ENCODE measurements around the gene BSCL2. TPM values are rescaled to one million over a fixed set of nuclear protein-coding genes. Genes with fewer than 3 reads are reported as not detected.

BSCL2 gene
- total and polyA plus RNA-seq, 2 of the 13 experiments (the other 11 are each of a cell fraction or from before 2014, with no cell fraction given) = 19.5 to 21.1 TPM

DNA sequence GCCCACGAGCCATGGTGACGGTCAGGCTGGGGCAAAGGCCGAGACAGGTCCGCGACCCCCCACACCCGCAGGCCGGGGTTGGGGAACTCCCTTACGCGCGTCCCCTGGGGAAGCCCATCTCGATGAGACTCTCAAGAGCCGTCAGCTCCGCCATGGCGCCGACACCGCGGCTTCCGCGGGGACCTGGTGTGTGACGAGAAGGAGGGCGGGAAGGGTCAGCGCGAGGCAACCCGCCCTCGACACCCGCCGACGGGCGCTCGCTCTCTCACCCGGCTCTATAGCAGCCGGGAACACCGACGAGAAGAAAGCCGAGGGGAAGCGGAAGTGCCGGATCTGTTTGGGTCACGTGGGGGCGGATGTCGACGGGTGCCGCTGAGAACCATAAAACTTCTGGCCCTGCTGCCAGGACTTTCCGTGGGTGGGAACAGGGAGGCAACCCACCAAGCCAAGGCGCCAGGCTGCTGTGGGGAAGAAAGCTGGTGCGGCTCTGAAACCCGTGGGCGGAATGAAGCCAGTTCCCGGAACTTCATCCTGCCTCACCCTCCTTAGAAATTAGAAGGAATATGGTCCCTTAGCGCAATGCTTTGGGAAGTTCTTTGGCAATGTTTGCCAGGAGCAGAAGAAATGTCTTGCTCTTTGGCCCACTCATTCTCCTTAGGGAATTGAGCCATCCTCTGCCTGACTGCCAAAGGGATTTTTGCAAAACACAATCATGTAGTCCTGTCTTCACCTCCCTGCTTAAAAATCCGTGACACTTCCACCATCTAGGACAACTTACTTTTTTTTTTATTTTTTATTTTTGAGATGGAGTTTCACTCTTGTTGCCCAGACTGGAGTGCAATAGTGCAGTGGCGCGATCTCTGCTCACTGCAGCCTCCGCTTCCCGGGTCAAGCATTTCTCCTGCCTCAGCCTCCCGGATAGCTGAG is 28.2 kb downstream of the BSCL2 start, which contains the start of gene UBXN1 (continued):
- TF ChIP-seq, protein P1, sequence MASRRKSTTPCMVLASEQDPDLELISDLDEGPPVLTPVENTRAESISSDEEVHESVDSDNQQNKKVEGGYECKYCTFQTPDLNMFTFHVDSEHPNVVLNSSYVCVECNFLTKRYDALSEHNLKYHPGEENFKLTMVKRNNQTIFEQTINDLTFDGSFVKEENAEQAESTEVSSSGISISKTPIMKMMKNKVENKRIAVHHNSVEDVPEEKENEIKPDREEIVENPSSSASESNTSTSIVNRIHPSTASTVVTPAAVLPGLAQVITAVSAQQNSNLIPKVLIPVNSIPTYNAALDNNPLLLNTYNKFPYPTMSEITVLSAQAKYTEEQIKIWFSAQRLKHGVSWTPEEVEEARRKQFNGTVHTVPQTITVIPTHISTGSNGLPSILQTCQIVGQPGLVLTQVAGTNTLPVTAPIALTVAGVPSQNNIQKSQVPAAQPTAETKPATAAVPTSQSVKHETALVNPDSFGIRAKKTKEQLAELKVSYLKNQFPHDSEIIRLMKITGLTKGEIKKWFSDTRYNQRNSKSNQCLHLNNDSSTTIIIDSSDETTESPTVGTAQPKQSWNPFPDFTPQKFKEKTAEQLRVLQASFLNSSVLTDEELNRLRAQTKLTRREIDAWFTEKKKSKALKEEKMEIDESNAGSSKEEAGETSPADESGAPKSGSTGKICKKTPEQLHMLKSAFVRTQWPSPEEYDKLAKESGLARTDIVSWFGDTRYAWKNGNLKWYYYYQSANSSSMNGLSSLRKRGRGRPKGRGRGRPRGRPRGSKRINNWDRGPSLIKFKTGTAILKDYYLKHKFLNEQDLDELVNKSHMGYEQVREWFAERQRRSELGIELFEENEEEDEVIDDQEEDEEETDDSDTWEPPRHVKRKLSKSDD (CRISPR knock-in tag; IDR thresholded peaks at IDR 0.05; ENCODE audit: low read depth) = no peak
- TF ChIP-seq, protein P2, sequence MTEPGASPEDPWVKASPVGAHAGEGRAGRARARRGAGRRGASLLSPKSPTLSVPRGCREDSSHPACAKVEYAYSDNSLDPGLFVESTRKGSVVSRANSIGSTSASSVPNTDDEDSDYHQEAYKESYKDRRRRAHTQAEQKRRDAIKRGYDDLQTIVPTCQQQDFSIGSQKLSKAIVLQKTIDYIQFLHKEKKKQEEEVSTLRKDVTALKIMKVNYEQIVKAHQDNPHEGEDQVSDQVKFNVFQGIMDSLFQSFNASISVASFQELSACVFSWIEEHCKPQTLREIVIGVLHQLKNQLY (CRISPR knock-in tag; IDR thresholded peaks at IDR 0.05) = 0 out of 2 replicates have a peak, but pooled peaks have one; percentile 32
- TF ChIP-seq, protein P3, sequence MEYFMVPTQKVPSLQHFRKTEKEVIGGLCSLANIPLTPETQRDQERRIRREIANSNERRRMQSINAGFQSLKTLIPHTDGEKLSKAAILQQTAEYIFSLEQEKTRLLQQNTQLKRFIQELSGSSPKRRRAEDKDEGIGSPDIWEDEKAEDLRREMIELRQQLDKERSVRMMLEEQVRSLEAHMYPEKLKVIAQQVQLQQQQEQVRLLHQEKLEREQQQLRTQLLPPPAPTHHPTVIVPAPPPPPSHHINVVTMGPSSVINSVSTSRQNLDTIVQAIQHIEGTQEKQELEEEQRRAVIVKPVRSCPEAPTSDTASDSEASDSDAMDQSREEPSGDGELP (IDR thresholded peaks at IDR 0.05; ENCODE audit: borderline replicate concordance, low read depth) = no peak
- TF ChIP-seq DPF2 (CRISPR knock-in tag; IDR thresholded peaks at IDR 0.05; ENCODE audit: borderline replicate concordance, low read depth) (no peak), KLF15 (CRISPR knock-in tag; IDR thresholded peaks at IDR 0.05; ENCODE audit: borderline replicate concordance) (no peak), BRCA1 (CRISPR knock-in tag; IDR thresholded peaks at IDR 0.05) (no peak), HOXA9 (CRISPR knock-in tag; IDR thresholded peaks at IDR 0.05; ENCODE audit: borderline replicate concordance) (no peak), PHF8 (CRISPR knock-in tag; IDR thresholded peaks at IDR 0.05) (peak; percentile 92), POLR2AphosphoS2 (IDR thresholded peaks at IDR 0.05; ENCODE audit: low read depth, low read length) (no peak), HCFC1 (IDR thresholded peaks at IDR 0.05; ENCODE audit: low read depth, low read length) (peak; percentile 58; the same call in 1 of the 2 replicates), FOXJ3 (CRISPR knock-in tag; IDR thresholded peaks at IDR 0.05; ENCODE audit: borderline replicate concordance) (no peak), SOX13 (IDR thresholded peaks at IDR 0.05) (no peak), SOX13 (CRISPR knock-in tag; conservative IDR thresholded peaks at IDR 0.05 in 1 of 2, IDR thresholded peaks at IDR 0.05 in 1 of 2) (no peak), RNF2 (conservative IDR thresholded peaks at IDR 0.05; ENCODE audit: low read depth) (no peak), GPN1 (CRISPR knock-in tag; IDR thresholded peaks at IDR 0.05; ENCODE audit: borderline replicate concordance) (no peak), HMGA1 (CRISPR knock-in tag; conservative IDR thresholded peaks at IDR 0.05) (no peak), ZNF570 (CRISPR knock-in tag; IDR thresholded peaks at IDR 0.05; ENCODE audit: borderline replicate concordance) (no peak), ZNF839 (CRISPR knock-in tag; IDR thresholded peaks at IDR 0.05; ENCODE audit: borderline replicate concordance) (0 out of 2 replicates have a peak, but pooled peaks have one; percentile 67), ZEB1 (IDR thresholded peaks at IDR 0.05; ENCODE audit: insufficient replicate concordance, low read depth) (no peak)
- TF ChIP-seq, protein P4, sequence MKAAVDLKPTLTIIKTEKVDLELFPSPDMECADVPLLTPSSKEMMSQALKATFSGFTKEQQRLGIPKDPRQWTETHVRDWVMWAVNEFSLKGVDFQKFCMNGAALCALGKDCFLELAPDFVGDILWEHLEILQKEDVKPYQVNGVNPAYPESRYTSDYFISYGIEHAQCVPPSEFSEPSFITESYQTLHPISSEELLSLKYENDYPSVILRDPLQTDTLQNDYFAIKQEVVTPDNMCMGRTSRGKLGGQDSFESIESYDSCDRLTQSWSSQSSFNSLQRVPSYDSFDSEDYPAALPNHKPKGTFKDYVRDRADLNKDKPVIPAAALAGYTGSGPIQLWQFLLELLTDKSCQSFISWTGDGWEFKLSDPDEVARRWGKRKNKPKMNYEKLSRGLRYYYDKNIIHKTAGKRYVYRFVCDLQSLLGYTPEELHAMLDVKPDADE (CRISPR knock-in tag; IDR thresholded peaks at IDR 0.05) = no peak
- TF ChIP-seq, protein P5, sequence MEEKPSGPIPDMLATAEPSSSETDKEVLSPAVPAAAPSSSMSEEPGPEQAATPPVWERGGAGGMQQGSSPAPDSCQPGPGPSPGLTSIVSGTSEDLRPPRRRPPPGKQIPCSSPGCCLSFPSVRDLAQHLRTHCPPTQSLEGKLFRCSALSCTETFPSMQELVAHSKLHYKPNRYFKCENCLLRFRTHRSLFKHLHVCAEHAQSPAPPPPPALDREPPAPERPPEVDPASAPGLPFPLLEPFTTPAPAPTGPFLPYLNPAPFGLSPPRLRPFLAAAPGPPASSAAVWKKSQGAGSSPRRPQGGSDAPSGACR (CRISPR knock-in tag; IDR thresholded peaks at IDR 0.05) = peak; percentile 71
- TF ChIP-seq, protein P6, sequence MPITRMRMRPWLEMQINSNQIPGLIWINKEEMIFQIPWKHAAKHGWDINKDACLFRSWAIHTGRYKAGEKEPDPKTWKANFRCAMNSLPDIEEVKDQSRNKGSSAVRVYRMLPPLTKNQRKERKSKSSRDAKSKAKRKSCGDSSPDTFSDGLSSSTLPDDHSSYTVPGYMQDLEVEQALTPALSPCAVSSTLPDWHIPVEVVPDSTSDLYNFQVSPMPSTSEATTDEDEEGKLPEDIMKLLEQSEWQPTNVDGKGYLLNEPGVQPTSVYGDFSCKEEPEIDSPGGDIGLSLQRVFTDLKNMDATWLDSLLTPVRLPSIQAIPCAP (CRISPR knock-in tag; IDR thresholded peaks at IDR 0.05; ENCODE audit: low read depth) = no peak

All from HepG2 (cell line).